ENCODE results near the gene FAM181A. TPM values are rescaled to one million over a fixed set of nuclear protein-coding genes. Genes with fewer than 3 reads are reported as not detected.

The FAM181A gene
- total and polyA plus RNA-seq, 2 donors = 0.11 TPM; not detected in 1

DNA sequence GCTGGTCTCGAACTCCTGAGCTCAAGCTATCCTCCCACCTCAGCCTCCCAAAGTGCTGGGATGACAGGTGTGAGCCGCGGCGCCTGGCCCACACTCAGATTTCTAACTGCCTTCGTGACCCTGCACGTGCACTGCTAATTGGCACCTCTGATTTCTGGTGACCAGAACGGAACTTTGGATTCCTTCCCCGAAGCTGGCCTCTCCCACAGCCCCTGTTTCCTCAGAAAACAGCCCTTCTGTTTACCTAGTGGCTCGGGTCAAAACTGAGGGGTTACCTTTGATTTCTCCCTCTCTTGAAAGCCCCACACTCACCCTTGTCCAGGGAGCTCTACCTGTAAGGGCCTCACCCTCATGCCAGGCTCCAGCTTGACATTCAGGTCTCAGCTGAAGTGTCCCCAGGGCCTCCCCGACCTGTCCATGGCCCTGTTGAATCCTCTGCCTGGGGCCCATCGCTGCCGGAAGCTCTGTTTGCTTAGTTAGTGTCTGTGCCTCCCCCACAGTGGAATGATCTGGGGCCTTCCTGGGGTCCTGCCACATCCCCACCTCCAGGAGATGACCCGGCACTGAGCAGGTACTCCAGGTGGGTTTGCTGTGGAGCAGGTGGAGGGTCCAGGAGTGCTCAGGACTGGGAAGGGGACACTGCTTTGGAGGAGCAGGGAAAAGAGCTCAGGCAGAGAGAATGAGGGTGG is 24.4 kb upstream of the FAM181A start:
- no peaks in the 10 kb centered on the region for H3K4me1 ChIP-seq (ENCODE audit: control insufficient read depth in 2 of 2, insufficient read depth in 2 of 2, low read length in 2 of 2)
- no peak overlapping the region for H3K4me3 ChIP-seq (ENCODE audit: low read length in 2 of 2)
- WGBS = 86% methylated on average over 13 of the region's 13 CpGs
- H3K36me3 ChIP-seq (ENCODE audit: control insufficient read depth in 2 of 2, insufficient read depth in 2 of 2, low read length in 1 of 2) = no peaks in the 10 kb centered on the region
- no peaks in the 10 kb centered on the region for H3K27me3 ChIP-seq (ENCODE audit: control insufficient read depth in 2 of 2, insufficient read depth in 1 of 2, low read length in 1 of 2)
- H3K27ac ChIP-seq (ENCODE audit: low read depth in 1 of 2, low read length in 1 of 2) = no peak overlapping the region
- peaks cover 0 to 3% of the 10 kb centered on the region in 2 donors for H3K9me3 ChIP-seq (ENCODE audit: control insufficient read depth in 2 of 2, insufficient read depth in 1 of 2, low read length in 1 of 2)
- DNase-seq (ENCODE audit: low read depth in 6 of 9, low spot score in 9 of 9) = no peak

DNA sequence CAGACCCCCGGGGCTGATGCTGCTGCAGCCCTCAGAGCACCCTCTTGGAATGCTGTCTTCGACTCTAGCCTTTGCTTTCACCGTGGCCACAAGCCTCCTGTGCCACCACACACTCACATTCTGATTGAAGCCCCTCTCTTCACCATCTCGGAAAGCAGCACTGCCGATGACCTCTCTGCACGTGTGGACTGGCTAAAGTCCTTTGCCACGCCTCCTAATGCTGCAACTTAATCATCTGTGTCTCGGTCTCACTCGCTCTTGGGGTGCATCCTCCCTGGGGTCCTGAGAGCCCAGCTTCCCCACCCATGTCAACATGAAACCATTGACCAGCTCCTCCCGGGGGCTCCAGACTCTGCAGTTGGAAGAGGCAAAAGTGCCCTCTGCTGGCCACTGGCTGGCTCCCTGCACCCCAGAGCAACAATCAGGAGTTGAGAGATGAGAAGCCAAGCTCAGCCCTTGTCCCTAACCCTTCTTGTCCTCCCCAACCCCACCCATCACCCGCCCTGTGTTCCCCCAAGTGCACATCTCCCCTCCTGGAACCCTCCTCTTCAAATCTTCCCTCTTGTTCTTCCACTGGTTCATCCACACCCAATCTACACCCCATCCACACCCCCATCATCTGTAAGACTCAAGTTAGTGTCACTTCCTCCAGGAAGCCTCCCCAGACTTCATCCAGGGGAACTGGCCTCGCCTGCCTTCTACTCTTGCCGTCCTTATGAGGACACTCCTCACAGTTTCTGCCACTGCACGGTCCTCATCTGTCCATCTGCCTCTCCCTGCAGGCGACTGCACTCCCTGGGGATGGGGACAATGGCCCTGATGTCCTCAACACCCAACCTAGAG is 23.6 kb upstream of the FAM181A start:
- no peaks in the 10 kb centered on the region for H3K27me3 ChIP-seq (ENCODE audit: control insufficient read depth in 2 of 2, insufficient read depth in 1 of 2, low read length in 1 of 2)
- 59% methylated on average over 15 of the region's 15 CpGs for WGBS
- H3K27ac ChIP-seq (ENCODE audit: low read depth in 1 of 2, low read length in 1 of 2) = no peak overlapping the region
- DNase-seq (ENCODE audit: low read depth in 6 of 9, low spot score in 9 of 9) = no peak
- peaks cover 0 to 3% of the 10 kb centered on the region in 2 donors for H3K9me3 ChIP-seq (ENCODE audit: control insufficient read depth in 2 of 2, insufficient read depth in 1 of 2, low read length in 1 of 2)
- H3K36me3 ChIP-seq (ENCODE audit: control insufficient read depth in 2 of 2, insufficient read depth in 2 of 2, low read length in 1 of 2) = no peaks in the 10 kb centered on the region
- H3K4me3 ChIP-seq (ENCODE audit: low read length in 2 of 2) = no peak overlapping the region
- H3K4me1 ChIP-seq (ENCODE audit: control insufficient read depth in 2 of 2, insufficient read depth in 2 of 2, low read length in 2 of 2) = no peaks in the 10 kb centered on the region

DNA sequence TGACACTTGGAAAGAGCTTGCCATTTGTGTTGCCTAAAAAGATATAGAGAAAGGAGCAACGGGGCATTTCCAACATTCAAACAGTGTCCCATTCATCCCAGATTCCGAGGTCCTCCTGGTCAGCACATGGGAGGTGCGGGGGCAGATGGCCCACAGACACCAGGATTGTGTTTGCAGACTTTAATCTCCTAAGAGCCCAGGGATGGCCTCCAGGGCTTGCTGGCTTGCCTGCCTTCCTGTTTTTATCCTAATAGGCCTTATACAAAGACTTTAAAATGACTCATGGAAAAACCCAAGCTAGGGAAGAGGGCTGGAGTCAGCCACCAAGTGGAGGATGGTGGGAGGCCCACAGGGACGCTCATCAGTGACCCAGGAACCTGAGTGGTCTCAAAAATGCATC is 21.5 kb upstream of the FAM181A start:
- Histone ChIP-seq H3K4me1 (ENCODE audit: control insufficient read depth in 2 of 2, insufficient read depth in 2 of 2, low read length in 2 of 2) (no peaks in the 10 kb centered on the region), H3K36me3 (ENCODE audit: control insufficient read depth in 2 of 2, insufficient read depth in 2 of 2, low read length in 1 of 2) (no peaks in the 10 kb centered on the region), H3K27me3 (ENCODE audit: control insufficient read depth in 2 of 2, insufficient read depth in 1 of 2, low read length in 1 of 2) (no peaks in the 10 kb centered on the region), H3K9me3 (ENCODE audit: control insufficient read depth in 2 of 2, insufficient read depth in 1 of 2, low read length in 1 of 2) (peaks cover 0 to under 1% of the 10 kb centered on the region in 2 donors), H3K27ac (ENCODE audit: low read depth in 1 of 2, low read length in 1 of 2) (no peak overlapping the region), H3K4me3 (ENCODE audit: low read length in 2 of 2) (no peak overlapping the region)
- no peak for DNase-seq (ENCODE audit: low read depth in 6 of 9, low spot score in 9 of 9)
- 91% methylated on average over 4 of the region's 4 CpGs for WGBS

DNA sequence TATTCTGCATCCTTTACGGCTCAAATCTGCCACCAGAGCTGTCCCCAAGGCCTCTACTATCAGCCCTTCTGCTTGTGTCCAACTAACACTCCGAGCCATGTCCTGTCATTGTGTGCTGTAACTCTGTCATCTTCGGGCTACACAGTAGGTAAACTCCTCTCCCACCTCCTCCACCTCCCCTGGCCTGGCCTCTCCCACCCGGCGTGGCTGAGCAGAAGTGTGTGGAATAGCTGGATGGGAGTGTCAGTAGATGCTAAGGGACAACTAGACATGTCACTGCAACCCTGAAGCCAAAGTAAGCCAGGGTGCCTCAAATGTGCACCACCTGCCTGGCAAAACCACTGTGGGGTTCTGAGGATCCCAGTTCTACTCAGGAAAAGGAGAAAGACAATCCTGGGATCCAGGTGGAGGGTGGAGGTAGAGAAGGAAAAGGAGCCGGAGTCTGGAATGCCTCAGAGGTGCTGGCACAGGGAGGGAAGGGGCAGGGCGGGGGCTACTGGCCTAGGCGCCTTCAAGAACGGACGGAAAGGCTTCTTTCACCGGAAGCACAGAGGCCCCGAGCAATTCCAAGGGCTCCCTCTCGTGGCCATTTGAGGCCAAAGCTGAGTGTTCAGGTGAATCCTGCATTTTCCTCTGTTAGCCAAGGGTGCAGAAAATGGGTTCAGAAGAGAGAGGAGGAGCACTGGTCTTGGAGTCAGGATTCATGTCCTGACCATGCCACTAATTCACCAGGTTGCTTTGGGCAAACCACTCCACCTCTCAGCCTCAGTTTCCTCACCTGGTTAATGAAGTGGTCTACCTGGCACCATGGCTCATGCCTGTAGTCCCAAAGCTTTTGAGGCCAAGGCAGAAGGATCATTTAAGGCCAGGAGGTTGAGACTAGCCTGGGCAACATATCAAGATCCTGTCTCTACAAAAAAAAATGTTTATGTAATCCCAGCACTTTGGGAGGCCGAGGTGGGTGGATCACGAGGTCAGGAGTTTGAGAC is 20.5 kb upstream of the FAM181A start:
- no peaks in the 10 kb centered on the region for H3K36me3 ChIP-seq (ENCODE audit: control insufficient read depth in 2 of 2, insufficient read depth in 2 of 2, low read length in 1 of 2)
- no peak overlapping the region for H3K4me3 ChIP-seq (ENCODE audit: low read length in 2 of 2)
- peak in 7 of 9 donors; percentile 6 to 55 (median 29) for DNase-seq (ENCODE audit: low read depth in 6 of 9, low spot score in 9 of 9)
- H3K4me1 ChIP-seq (ENCODE audit: control insufficient read depth in 2 of 2, insufficient read depth in 2 of 2, low read length in 2 of 2) = no peaks in the 10 kb centered on the region
- WGBS = 62% methylated on average over 15 of the region's 15 CpGs
- no peaks in the 10 kb centered on the region for H3K27me3 ChIP-seq (ENCODE audit: control insufficient read depth in 2 of 2, insufficient read depth in 1 of 2, low read length in 1 of 2)
- no peaks in the 10 kb centered on the region for H3K9me3 ChIP-seq (ENCODE audit: control insufficient read depth in 2 of 2, insufficient read depth in 1 of 2, low read length in 1 of 2)
- H3K27ac ChIP-seq (ENCODE audit: low read depth in 1 of 2, low read length in 1 of 2) = no peak overlapping the region

- H3K27me3 ChIP-seq (ENCODE audit: control insufficient read depth in 2 of 2, insufficient read depth in 1 of 2, low read length in 1 of 2) = no peaks in the 10 kb centered on the region
- H3K4me1 ChIP-seq (ENCODE audit: control insufficient read depth in 2 of 2, insufficient read depth in 2 of 2, low read length in 2 of 2) = no peaks in the 10 kb centered on the region
- no peaks in the 10 kb centered on the region for H3K36me3 ChIP-seq (ENCODE audit: control insufficient read depth in 2 of 2, insufficient read depth in 2 of 2, low read length in 1 of 2)
- H3K27ac ChIP-seq (ENCODE audit: low read depth in 1 of 2, low read length in 1 of 2) = no peak overlapping the region
- H3K9me3 ChIP-seq (ENCODE audit: control insufficient read depth in 2 of 2, insufficient read depth in 1 of 2, low read length in 1 of 2) = peaks cover 0 to 3% of the 10 kb centered on the region in 2 donors
- no peak overlapping the region for H3K4me3 ChIP-seq (ENCODE audit: low read length in 2 of 2)
- 94% methylated on average over 5 of the region's 5 CpGs for WGBS
- DNase-seq (ENCODE audit: low read depth in 6 of 9, low spot score in 9 of 9) = no peak
Measured at GRCh38 chr14:93909429-93910128, 17.6 kb upstream of the FAM181A start.

DNA sequence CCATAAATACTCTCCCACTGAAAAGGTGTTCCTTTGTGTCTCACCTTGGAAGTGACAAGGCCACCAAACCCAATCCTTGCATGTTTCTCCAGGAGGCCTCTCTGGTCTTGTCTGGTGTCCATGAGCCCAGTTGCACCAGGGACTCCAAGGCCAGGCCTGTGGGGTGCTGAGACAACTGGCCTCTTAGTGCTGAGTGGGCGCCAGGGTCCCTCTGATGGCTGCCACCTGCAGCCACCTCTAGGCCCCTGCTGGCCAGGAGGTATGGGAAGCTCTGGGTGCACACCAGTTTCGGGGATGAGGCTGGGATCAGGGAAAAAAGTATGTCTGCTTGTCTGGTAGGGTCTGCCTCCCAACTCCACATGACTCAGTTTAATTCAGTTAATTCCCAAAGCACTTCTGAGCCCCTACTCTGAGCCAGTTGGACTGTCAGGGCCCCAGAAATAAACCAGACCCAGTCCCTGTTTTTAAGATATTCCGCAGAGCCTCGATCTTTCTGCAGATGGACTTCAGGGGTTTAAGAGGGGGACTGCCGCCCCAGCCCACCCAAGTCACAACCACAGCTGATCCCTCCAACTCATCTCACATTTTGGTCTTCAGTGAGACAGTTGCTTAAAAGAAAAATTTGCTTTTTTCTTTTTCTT is 15.0 kb upstream of the FAM181A start:
- Histone ChIP-seq H3K27ac (ENCODE audit: low read depth in 1 of 2, low read length in 1 of 2) (no peak overlapping the region), H3K4me1 (ENCODE audit: control insufficient read depth in 2 of 2, insufficient read depth in 2 of 2, low read length in 2 of 2) (no peaks in the 10 kb centered on the region), H3K36me3 (ENCODE audit: control insufficient read depth in 2 of 2, insufficient read depth in 2 of 2, low read length in 1 of 2) (no peaks in the 10 kb centered on the region), H3K27me3 (ENCODE audit: control insufficient read depth in 2 of 2, insufficient read depth in 1 of 2, low read length in 1 of 2) (no peaks in the 10 kb centered on the region), H3K9me3 (ENCODE audit: control insufficient read depth in 2 of 2, insufficient read depth in 1 of 2, low read length in 1 of 2) (peaks cover 0 to 9% of the 10 kb centered on the region in 2 donors), H3K4me3 (ENCODE audit: low read length in 2 of 2) (no peak overlapping the region)
- DNase-seq (ENCODE audit: low read depth in 6 of 9, low spot score in 9 of 9) = no peak
- WGBS = 92% methylated on average over 5 of the region's 5 CpGs

DNA sequence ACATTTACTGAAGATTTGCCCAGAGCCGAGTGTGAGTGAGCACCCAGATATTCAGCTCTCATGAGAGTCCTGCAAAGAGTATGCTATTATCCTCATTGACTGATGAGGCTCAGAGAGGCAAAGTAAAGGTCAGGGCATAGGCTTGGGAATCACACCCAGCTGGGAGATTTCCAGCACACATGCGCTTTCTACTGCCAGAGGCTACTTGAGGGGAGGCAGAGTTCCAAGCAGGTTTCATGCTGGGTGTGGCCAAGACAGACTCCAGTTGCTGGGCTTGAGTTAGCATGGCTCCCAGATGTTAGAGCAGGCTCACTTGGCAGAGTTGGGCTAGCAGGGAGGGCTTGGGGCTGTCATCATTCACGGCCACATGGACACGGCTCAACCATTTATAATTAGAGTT is 14.4 kb upstream of the FAM181A start:
- no peak for DNase-seq (ENCODE audit: low read depth in 6 of 9, low spot score in 9 of 9)
- Histone ChIP-seq H3K4me1 (ENCODE audit: control insufficient read depth in 2 of 2, insufficient read depth in 2 of 2, low read length in 2 of 2) (no peaks in the 10 kb centered on the region), H3K27me3 (ENCODE audit: control insufficient read depth in 2 of 2, insufficient read depth in 1 of 2, low read length in 1 of 2) (no peaks in the 10 kb centered on the region), H3K36me3 (ENCODE audit: control insufficient read depth in 2 of 2, insufficient read depth in 2 of 2, low read length in 1 of 2) (no peaks in the 10 kb centered on the region), H3K4me3 (ENCODE audit: low read length in 2 of 2) (no peak overlapping the region), H3K27ac (ENCODE audit: low read depth in 1 of 2, low read length in 1 of 2) (no peak overlapping the region), H3K9me3 (ENCODE audit: control insufficient read depth in 2 of 2, insufficient read depth in 1 of 2, low read length in 1 of 2) (peaks cover 0 to 9% of the 10 kb centered on the region in 2 donors)
- 96% methylated on average over 4 of the region's 4 CpGs for WGBS

GRCh38 chr14:93914278-93914677 is 12.9 kb upstream of the FAM181A start:
- Histone ChIP-seq H3K27me3 (ENCODE audit: control insufficient read depth in 2 of 2, insufficient read depth in 1 of 2, low read length in 1 of 2) (no peaks in the 10 kb centered on the region), H3K4me1 (ENCODE audit: control insufficient read depth in 2 of 2, insufficient read depth in 2 of 2, low read length in 2 of 2) (no peaks in the 10 kb centered on the region), H3K4me3 (ENCODE audit: low read length in 2 of 2) (no peak overlapping the region), H3K9me3 (ENCODE audit: control insufficient read depth in 2 of 2, insufficient read depth in 1 of 2, low read length in 1 of 2) (peaks cover 0 to 9% of the 10 kb centered on the region in 2 donors), H3K36me3 (ENCODE audit: control insufficient read depth in 2 of 2, insufficient read depth in 2 of 2, low read length in 1 of 2) (no peaks in the 10 kb centered on the region), H3K27ac (ENCODE audit: low read depth in 1 of 2, low read length in 1 of 2) (no peak overlapping the region)
- WGBS = 93% methylated on average over 4 of the region's 4 CpGs
- DNase-seq (ENCODE audit: low read depth in 6 of 9, low spot score in 9 of 9) = no peak
